GM23338 (cell line): ENCODE data around the gene ARHGAP12. TPM values are rescaled to one million over a fixed set of nuclear protein-coding genes. Genes with fewer than 3 reads are reported as not detected.

Source experiments
- ATAC-seq: fragments of 200-7000 bp; cut with Tn5 transposase; 3 replicates; pipeline ENCODE4 v1.9.1; 2020
- DNase-seq: peaks from one replicate; pipeline ENCODE4 v3.0.0-alpha.2; 2015; ENCODE audit warnings: low spot score
- H2AFZ ChIP-seq: fragments of 200-600 bp; sonication (generic); 2 replicates; pipeline ENCODE4 v1.8.0; 2016; ENCODE audit warnings: antibody characterized with exemption, mild to moderate bottlenecking, moderate library complexity
- H3F3A ChIP-seq: fragments of 200-600 bp; sonication (generic); replicated peaks from 2 replicates; pipeline ENCODE4 v1.8.0; 2017; ENCODE audit warnings: antibody characterized with exemption, mixed run types, low read depth
- H3K27ac ChIP-seq: fragments of 200-600 bp; sonication (generic); 2 replicates; pipeline ENCODE4 v1.6.1; 2016; ENCODE audit warnings: low read depth
- H3K27me3 ChIP-seq: fragments of 200-600 bp; sonication (generic); 2 replicates; pipeline ENCODE4 v1.8.0; 2016; ENCODE audit warnings: mild to moderate bottlenecking, mixed run types, moderate library complexity; ENCODE audit not compliant: insufficient read depth
- H3K36me3 ChIP-seq: fragments of 200-600 bp; sonication (generic); 2 replicates; pipeline ENCODE4 v1.8.0; 2016; ENCODE audit warnings: mild to moderate bottlenecking; ENCODE audit not compliant: insufficient read depth
- H3K4me1 ChIP-seq: fragments of 200-600 bp; sonication (generic); 2 replicates; pipeline ENCODE4 v1.8.0; 2016; ENCODE audit warnings: mild to moderate bottlenecking, moderate library complexity; ENCODE audit not compliant: insufficient read depth
- H3K4me2 ChIP-seq: fragments of 200-600 bp; sonication (generic); 2 replicates; pipeline ENCODE4 v1.7.1; 2017; ENCODE audit warnings: mixed run types
- H3K4me3 ChIP-seq: fragments of 200-600 bp; sonication (generic); 2 replicates; pipeline ENCODE4 v1.6.1; 2016; ENCODE audit warnings: mixed run types
- H3K79me2 ChIP-seq: fragments of 200-600 bp; sonication (generic); replicated peaks from 2 replicates; pipeline ENCODE4 v1.8.0; 2017; ENCODE audit warnings: mild to moderate bottlenecking; ENCODE audit not compliant: insufficient read depth
- H3K9me2 ChIP-seq: fragments of 200-600 bp; sonication (generic); 2 replicates; pipeline ENCODE4 v1.8.0; 2017; ENCODE audit not compliant: insufficient read depth
- H4K20me1 ChIP-seq: fragments of 200-600 bp; sonication (generic); replicated peaks from 2 replicates; pipeline ENCODE4 v1.8.0; 2017; ENCODE audit warnings: mild to moderate bottlenecking; ENCODE audit not compliant: insufficient read depth
- H3K27ac Mint-ChIP-seq: 2 replicates; pipeline ENCODE4 v1.8.0; 2020; ENCODE audit warnings: inconsistent platforms, mild to moderate bottlenecking, moderate library complexity, mixed read lengths
- H3K27me3 Mint-ChIP-seq: 3 replicates; pipeline ENCODE4 v1.8.0; 2022; ENCODE audit warnings: low read depth, mild to moderate bottlenecking, moderate library complexity, mixed read lengths, inconsistent platforms; ENCODE audit not compliant: insufficient read depth, poor library complexity
- H3K36me3 Mint-ChIP-seq: 3 replicates; pipeline ENCODE4 v1.8.0; 2021; ENCODE audit warnings: low read depth, mild to moderate bottlenecking, inconsistent platforms, moderate library complexity, mixed read lengths
- H3K4me1 Mint-ChIP-seq: 3 replicates; pipeline ENCODE4 v1.8.0; 2020; ENCODE audit warnings: mild to moderate bottlenecking, inconsistent platforms, mixed read lengths
- H3K4me3 Mint-ChIP-seq: 3 replicates; pipeline ENCODE4 v1.8.0; 2021; ENCODE audit warnings: moderate library complexity, mild to moderate bottlenecking, inconsistent platforms, mixed read lengths
- H3K9me3 Mint-ChIP-seq: 3 replicates; pipeline ENCODE4 v1.8.0; 2020; ENCODE audit warnings: moderate library complexity, mild to moderate bottlenecking, inconsistent platforms, mixed read lengths
- CREB1 ChIP-seq: fragments of 250-450 bp; sonication (Bioruptor Pico); IDR thresholded peaks from 2 replicates; pipeline ENCODE4 v1.5.0; 2020; ENCODE audit warnings: low read depth, mild to moderate bottlenecking, moderate library complexity
- CTCF ChIP-seq, 2 experiments: fragments of 200-600 bp in 1 of 2; sonication (generic) in 1 of 2; conservative IDR thresholded peaks; 2 replicates each; pipeline versions ENCODE4 v1.5.1 to v1.6.1; 2016 to 2017; ENCODE audit warnings: antibody characterized with exemption in 2 of 2, low read depth in 2 of 2, mild to moderate bottlenecking in 2 of 2, moderate library complexity in 1 of 2
- EZH2 ChIP-seq: fragments of 200-600 bp; sonication (generic); IDR thresholded peaks from one replicate; pipeline ENCODE4 v1.8.0; 2017; ENCODE audit warnings: antibody characterized with exemption, mild to moderate bottlenecking, low read depth; ENCODE audit not compliant: unreplicated experiment
- EZH2phosphoT487 ChIP-seq: fragments of 200-600 bp; sonication (generic); IDR thresholded peaks from one replicate; pipeline ENCODE4 v1.8.1; 2018; ENCODE audit warnings: antibody characterized with exemption; ENCODE audit not compliant: unreplicated experiment
- JUNB ChIP-seq: IDR thresholded peaks from one replicate; pipeline ENCODE4 v1.6.1; 2016; ENCODE audit warnings: antibody characterized with exemption; ENCODE audit not compliant: unreplicated experiment
- NANOG ChIP-seq: IDR thresholded peaks from 2 replicates; pipeline ENCODE4 v1.6.1; 2016; ENCODE audit warnings: antibody characterized with exemption, borderline replicate concordance
- POLR2AphosphoS5 ChIP-seq: IDR thresholded peaks from 2 replicates; pipeline ENCODE4 v1.6.1; 2016; ENCODE audit warnings: antibody characterized with exemption, low read depth
- STAT1 ChIP-seq: IDR thresholded peaks from one replicate; pipeline ENCODE4 v1.6.1; 2016; ENCODE audit warnings: antibody characterized with exemption; ENCODE audit not compliant: unreplicated experiment
- ZNF114 ChIP-seq: fragments of 250-450 bp; sonication (Bioruptor Pico); IDR thresholded peaks from 2 replicates; pipeline ENCODE4 v1.5.0; 2020; ENCODE audit warnings: mild to moderate bottlenecking, moderate library complexity
- ZNF331 ChIP-seq: fragments of 250-450 bp; sonication (Bioruptor Pico); IDR thresholded peaks from 2 replicates; pipeline ENCODE4 v1.5.0; 2020; ENCODE audit warnings: low read depth, mild to moderate bottlenecking, moderate library complexity
- polyA plus RNA-seq: library from polyadenylated mRNA; unstranded; fragments of >200 nt; fragmentation: Nextera tagmentation; extraction: Ambion mirVana; gene quantifications from 2 replicates; pipeline ENCODE4 v1.2.1, GENCODE V29; 2016
- total RNA-seq: library from RNA; depleted of rRNA; stranded (reverse); fragments of >200 nt; shearing (Covaris generic); gene quantifications from 2 replicates; pipeline ENCODE4 v1.2.3, GENCODE V29; 2014
- TF ChIP-seq, protein P1 (sequence below): fragments of 250-450 bp; sonication (Bioruptor Pico); IDR thresholded peaks from 2 replicates; pipeline ENCODE4 v1.5.0; 2020; ENCODE audit warnings: mild to moderate bottlenecking, moderate library complexity
- TF ChIP-seq, protein P2 (sequence below): IDR thresholded peaks from 2 replicates; pipeline ENCODE4 v1.6.1; 2016; ENCODE audit warnings: antibody characterized with exemption
- TF ChIP-seq, protein P3 (sequence below): IDR thresholded peaks from one replicate; pipeline ENCODE4 v1.6.1; 2018; ENCODE audit warnings: antibody characterized with exemption; ENCODE audit not compliant: unreplicated experiment

Gene ARHGAP12
- total and polyA plus RNA-seq, 2 experiments from 2014 or later = 27.5 to 50.7 TPM

GRCh38 chr10:31952066-31952465, 23.4 kb upstream of the ARHGAP12 start:
- Histone ChIP-seq H2AFZ (no peak overlapping the region), H3K79me2 (no peaks in the 10 kb centered on the region), H3F3A (no peaks in the 10 kb centered on the region), H3K9me2 (no peaks in the 10 kb centered on the region), H3K27me3 (no peaks in the 10 kb centered on the region), H3K4me2 (no peak overlapping the region), H3K4me1 (no peaks in the 10 kb centered on the region), H3K36me3 (no peaks in the 10 kb centered on the region), H4K20me1 (no peaks in the 10 kb centered on the region), H3K4me3 (no peak overlapping the region), H3K27ac (no peak overlapping the region)
- no peaks in the 10 kb centered on the region for H3K27me3 Mint-ChIP-seq
- DNase-seq = no peak
- H3K4me1 Mint-ChIP-seq = no peaks in the 10 kb centered on the region; the same call in 2 of the 3 replicates
- no peak for TF ChIP-seq JUNB
- no peak for TF ChIP-seq POLR2AphosphoS5
- TF ChIP-seq EZH2 = no peak
- TF ChIP-seq, protein P1, sequence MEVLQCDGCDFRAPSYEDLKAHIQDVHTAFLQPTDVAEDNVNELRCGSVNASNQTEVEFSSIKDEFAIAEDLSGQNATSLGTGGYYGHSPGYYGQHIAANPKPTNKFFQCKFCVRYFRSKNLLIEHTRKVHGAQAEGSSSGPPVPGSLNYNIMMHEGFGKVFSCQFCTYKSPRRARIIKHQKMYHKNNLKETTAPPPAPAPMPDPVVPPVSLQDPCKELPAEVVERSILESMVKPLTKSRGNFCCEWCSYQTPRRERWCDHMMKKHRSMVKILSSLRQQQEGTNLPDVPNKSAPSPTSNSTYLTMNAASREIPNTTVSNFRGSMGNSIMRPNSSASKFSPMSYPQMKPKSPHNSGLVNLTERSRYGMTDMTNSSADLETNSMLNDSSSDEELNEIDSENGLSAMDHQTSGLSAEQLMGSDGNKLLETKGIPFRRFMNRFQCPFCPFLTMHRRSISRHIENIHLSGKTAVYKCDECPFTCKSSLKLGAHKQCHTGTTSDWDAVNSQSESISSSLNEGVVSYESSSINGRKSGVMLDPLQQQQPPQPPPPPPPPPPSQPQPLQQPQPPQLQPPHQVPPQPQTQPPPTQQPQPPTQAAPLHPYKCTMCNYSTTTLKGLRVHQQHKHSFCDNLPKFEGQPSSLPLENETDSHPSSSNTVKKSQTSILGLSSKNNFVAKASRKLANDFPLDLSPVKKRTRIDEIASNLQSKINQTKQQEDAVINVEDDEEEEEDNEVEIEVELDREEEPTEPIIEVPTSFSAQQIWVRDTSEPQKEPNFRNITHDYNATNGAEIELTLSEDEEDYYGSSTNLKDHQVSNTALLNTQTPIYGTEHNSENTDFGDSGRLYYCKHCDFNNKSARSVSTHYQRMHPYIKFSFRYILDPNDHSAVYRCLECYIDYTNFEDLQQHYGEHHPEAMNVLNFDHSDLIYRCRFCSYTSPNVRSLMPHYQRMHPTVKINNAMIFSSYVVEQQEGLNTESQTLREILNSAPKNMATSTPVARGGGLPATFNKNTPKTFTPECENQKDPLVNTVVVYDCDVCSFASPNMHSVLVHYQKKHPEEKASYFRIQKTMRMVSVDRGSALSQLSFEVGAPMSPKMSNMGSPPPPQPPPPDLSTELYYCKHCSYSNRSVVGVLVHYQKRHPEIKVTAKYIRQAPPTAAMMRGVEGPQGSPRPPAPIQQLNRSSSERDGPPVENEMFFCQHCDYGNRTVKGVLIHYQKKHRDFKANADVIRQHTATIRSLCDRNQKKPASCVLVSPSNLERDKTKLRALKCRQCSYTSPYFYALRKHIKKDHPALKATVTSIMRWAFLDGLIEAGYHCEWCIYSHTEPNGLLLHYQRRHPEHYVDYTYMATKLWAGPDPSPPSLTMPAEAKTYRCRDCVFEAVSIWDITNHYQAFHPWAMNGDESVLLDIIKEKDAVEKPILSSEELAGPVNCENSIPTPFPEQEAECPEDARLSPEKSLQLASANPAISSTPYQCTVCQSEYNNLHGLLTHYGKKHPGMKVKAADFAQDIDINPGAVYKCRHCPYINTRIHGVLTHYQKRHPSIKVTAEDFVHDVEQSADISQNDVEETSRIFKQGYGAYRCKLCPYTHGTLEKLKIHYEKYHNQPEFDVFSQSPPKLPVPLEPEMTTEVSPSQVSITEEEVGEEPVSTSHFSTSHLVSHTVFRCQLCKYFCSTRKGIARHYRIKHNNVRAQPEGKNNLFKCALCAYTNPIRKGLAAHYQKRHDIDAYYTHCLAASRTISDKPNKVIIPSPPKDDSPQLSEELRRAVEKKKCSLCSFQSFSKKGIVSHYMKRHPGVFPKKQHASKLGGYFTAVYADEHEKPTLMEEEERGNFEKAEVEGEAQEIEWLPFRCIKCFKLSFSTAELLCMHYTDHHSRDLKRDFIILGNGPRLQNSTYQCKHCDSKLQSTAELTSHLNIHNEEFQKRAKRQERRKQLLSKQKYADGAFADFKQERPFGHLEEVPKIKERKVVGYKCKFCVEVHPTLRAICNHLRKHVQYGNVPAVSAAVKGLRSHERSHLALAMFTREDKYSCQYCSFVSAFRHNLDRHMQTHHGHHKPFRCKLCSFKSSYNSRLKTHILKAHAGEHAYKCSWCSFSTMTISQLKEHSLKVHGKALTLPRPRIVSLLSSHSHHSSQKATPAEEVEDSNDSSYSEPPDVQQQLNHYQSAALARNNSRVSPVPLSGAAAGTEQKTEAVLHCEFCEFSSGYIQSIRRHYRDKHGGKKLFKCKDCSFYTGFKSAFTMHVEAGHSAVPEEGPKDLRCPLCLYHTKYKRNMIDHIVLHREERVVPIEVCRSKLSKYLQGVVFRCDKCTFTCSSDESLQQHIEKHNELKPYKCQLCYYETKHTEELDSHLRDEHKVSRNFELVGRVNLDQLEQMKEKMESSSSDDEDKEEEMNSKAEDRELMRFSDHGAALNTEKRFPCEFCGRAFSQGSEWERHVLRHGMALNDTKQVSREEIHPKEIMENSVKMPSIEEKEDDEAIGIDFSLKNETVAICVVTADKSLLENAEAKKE (CRISPR knock-in tag) = no peak
- TF ChIP-seq EZH2phosphoT487 = no peak
- TF ChIP-seq ZNF114 = no peak
- no peak for TF ChIP-seq NANOG
- TF ChIP-seq, protein P2, sequence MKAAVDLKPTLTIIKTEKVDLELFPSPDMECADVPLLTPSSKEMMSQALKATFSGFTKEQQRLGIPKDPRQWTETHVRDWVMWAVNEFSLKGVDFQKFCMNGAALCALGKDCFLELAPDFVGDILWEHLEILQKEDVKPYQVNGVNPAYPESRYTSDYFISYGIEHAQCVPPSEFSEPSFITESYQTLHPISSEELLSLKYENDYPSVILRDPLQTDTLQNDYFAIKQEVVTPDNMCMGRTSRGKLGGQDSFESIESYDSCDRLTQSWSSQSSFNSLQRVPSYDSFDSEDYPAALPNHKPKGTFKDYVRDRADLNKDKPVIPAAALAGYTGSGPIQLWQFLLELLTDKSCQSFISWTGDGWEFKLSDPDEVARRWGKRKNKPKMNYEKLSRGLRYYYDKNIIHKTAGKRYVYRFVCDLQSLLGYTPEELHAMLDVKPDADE = no peak
- TF ChIP-seq, protein P3, sequence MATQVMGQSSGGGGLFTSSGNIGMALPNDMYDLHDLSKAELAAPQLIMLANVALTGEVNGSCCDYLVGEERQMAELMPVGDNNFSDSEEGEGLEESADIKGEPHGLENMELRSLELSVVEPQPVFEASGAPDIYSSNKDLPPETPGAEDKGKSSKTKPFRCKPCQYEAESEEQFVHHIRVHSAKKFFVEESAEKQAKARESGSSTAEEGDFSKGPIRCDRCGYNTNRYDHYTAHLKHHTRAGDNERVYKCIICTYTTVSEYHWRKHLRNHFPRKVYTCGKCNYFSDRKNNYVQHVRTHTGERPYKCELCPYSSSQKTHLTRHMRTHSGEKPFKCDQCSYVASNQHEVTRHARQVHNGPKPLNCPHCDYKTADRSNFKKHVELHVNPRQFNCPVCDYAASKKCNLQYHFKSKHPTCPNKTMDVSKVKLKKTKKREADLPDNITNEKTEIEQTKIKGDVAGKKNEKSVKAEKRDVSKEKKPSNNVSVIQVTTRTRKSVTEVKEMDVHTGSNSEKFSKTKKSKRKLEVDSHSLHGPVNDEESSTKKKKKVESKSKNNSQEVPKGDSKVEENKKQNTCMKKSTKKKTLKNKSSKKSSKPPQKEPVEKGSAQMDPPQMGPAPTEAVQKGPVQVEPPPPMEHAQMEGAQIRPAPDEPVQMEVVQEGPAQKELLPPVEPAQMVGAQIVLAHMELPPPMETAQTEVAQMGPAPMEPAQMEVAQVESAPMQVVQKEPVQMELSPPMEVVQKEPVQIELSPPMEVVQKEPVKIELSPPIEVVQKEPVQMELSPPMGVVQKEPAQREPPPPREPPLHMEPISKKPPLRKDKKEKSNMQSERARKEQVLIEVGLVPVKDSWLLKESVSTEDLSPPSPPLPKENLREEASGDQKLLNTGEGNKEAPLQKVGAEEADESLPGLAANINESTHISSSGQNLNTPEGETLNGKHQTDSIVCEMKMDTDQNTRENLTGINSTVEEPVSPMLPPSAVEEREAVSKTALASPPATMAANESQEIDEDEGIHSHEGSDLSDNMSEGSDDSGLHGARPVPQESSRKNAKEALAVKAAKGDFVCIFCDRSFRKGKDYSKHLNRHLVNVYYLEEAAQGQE = no peak
- no peak for TF ChIP-seq CREB1 (CRISPR knock-in tag)
- TF ChIP-seq STAT1 = no peak
- TF ChIP-seq CTCF (conservative IDR thresholded peaks at IDR 0.05; ENCODE audit: low read depth in 2 of 2) = no peak
- TF ChIP-seq ZNF331 = no peak
- H3K27ac Mint-ChIP-seq = no peak overlapping the region
- H3K36me3 Mint-ChIP-seq = peaks cover 26% of the 10 kb centered on the region
- no peak overlapping the region for H3K4me3 Mint-ChIP-seq
- ATAC-seq = no peak
- H3K9me3 Mint-ChIP-seq = peaks cover 35% of the 10 kb centered on the region
